ENCODE data around the gene ATG16L1. TPM values are rescaled to one million over a fixed set of nuclear protein-coding genes. Genes with fewer than 3 reads are reported as not detected.

The ATG16L1 gene
- total RNA-seq, 1 donor from 2014 or later, result 54.1 TPM

DNA sequence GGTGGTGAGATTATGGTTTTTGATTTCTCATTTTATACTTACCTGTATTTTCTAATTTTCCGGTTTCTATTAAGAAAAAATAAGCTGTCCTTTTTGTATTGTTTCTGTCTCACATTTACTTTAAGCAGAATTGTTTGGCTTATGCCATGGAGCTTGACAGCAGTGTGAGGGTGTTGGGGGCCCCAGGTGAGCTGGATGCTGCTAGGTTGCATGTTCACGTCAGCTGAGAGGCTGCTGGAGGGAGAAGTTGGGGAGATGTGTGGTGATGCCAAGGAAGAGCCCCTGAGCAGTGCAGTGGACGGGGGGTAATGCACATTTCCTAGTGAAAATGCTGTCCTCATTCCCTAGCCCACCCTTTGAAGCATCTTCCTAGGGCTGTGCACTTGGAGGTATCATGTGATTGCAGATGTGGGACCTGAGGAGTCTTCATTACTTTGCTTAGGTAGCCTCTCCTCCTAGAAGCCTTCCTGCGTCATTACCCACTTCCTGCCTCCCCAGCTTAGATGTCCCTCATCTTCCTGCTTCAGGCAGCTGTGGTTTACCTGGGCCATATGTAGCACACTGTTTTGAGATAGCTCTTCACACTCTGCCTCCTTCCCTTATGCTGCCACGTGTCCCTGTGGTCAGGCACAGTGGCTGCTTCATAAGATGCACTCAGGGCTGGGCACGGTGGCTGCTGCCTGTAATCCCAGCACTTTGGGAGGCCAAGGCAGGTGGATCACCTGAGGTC lies 16.2 kb downstream of the ATG16L1 start:
- peaks cover 6% of the 10 kb centered on the region for H3K36me3 ChIP-seq (ENCODE audit: control insufficient read depth, insufficient read depth, low read length)
- no peak overlapping the region for H3K4me3 ChIP-seq (ENCODE audit: low read depth, low read length)
- H3K27me3 ChIP-seq (ENCODE audit: control insufficient read depth, insufficient read depth, low read length), result no peaks in the 10 kb centered on the region
- TF ChIP-seq, protein P1, sequence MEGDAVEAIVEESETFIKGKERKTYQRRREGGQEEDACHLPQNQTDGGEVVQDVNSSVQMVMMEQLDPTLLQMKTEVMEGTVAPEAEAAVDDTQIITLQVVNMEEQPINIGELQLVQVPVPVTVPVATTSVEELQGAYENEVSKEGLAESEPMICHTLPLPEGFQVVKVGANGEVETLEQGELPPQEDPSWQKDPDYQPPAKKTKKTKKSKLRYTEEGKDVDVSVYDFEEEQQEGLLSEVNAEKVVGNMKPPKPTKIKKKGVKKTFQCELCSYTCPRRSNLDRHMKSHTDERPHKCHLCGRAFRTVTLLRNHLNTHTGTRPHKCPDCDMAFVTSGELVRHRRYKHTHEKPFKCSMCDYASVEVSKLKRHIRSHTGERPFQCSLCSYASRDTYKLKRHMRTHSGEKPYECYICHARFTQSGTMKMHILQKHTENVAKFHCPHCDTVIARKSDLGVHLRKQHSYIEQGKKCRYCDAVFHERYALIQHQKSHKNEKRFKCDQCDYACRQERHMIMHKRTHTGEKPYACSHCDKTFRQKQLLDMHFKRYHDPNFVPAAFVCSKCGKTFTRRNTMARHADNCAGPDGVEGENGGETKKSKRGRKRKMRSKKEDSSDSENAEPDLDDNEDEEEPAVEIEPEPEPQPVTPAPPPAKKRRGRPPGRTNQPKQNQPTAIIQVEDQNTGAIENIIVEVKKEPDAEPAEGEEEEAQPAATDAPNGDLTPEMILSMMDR (IDR thresholded peaks at IDR 0.05; ENCODE audit: insufficient read depth, low read length, poor library complexity, severe bottlenecking), result no peak
- no peak for DNase-seq (ENCODE audit: low read depth)

DNA sequence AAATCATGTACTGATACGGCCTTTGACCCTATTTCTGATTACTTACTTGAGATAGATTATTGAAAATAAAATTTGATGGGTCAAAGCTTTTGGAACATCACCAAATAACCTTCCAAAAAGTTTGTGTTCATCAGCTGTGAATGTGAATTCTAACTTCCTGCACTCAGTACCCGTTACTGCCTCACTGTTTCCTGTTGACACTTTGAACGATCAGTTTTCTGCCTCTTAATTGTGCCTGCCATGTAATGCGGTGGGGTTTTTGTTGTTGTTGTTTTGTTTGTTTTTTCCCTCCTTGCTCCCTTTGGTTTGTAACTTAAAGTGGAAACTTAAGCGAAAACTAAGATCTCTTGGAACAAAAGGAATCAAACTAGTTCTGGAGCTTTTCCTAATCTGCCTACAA lies 18.9 kb downstream of the ATG16L1 start:
- TF ChIP-seq, protein P1 (IDR thresholded peaks at IDR 0.05; ENCODE audit: insufficient read depth, low read length, poor library complexity, severe bottlenecking), result no peak
- H3K27me3 ChIP-seq (ENCODE audit: control insufficient read depth, insufficient read depth, low read length), result no peaks in the 10 kb centered on the region
- DNase-seq (ENCODE audit: low read depth), result no peak
- peaks cover 3% of the 10 kb centered on the region for H3K36me3 ChIP-seq (ENCODE audit: control insufficient read depth, insufficient read depth, low read length)
- H3K4me3 ChIP-seq (ENCODE audit: low read depth, low read length), result no peak overlapping the region

DNA sequence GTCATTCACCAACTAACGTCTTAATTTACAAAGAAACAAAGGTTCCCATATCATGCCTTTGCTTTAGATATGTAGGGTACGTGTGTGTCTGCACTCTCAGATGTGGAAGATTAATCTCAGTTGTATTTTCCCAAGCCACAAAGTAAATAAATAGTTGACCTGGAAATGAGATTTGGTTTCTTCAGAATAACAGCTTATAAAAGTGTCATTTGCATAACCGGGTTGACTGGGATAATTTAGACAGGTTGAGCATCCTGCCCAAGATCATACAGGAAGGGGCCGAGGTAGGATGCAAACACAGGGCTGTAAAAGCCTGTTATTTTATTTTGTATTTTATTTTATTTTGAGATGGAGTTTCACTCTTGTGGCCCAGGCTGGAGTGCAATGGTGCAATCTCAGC lies 19.5 kb downstream of the ATG16L1 start:
- H3K36me3 ChIP-seq (ENCODE audit: control insufficient read depth, insufficient read depth, low read length), result peaks cover 3% of the 10 kb centered on the region
- H3K4me3 ChIP-seq (ENCODE audit: low read depth, low read length), result no peak overlapping the region

DNA sequence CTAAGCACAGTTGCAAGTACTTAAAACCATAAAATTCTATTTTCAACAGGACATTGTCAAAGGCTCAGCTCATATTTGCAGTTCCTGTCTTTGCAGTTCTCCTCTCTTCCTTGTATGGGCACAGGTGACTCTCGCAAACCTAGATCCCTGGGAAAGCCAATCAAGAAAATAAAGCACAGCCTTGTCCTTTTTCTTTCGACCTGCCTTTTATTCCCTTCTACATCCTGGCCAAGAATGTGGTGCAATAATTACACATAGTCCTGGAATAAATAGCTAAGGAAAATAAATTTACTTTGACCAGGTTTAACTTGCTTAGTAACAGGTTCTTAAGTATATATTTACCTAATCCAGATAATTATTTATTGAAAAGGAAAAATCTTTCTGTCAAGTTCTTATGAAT lies 20.2 kb downstream of the ATG16L1 start:
- Histone ChIP-seq H3K27me3 (ENCODE audit: control insufficient read depth, insufficient read depth, low read length) (no peaks in the 10 kb centered on the region), H3K4me3 (ENCODE audit: low read depth, low read length) (no peak overlapping the region), H3K36me3 (ENCODE audit: control insufficient read depth, insufficient read depth, low read length) (peaks cover 3% of the 10 kb centered on the region)
- TF ChIP-seq, protein P1 (IDR thresholded peaks at IDR 0.05; ENCODE audit: insufficient read depth, low read length, poor library complexity, severe bottlenecking), result no peak
- DNase-seq (ENCODE audit: low read depth), result no peak

More for the DNA sequence above, 19.5 kb downstream of the ATG16L1 start:
- no peak for DNase-seq (ENCODE audit: low read depth)
- no peaks in the 10 kb centered on the region for H3K27me3 ChIP-seq (ENCODE audit: control insufficient read depth, insufficient read depth, low read length)
- TF ChIP-seq, protein P1 (IDR thresholded peaks at IDR 0.05; ENCODE audit: insufficient read depth, low read length, poor library complexity, severe bottlenecking), result no peak

DNA sequence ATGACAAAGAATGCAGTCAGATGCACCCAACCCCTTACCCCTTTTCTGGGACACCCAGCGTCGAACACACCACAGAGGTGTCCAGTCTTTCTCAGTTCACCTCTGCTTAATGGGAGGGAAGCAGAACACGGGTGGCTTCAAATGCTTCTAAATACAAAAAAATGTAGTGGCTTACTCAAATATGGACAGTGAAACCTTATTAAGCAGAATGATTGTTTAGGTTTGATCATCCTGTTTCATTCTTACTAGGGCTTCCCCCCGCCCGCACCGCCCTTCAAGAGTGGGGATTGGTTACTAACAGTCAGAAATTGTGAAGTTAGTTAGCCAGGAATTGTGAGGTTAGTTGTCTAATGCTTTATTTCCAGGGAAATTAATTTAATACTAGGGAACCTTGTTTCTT lies 21.6 kb downstream of the ATG16L1 start:
- no peak overlapping the region for H3K4me3 ChIP-seq (ENCODE audit: low read depth, low read length)
- DNase-seq (ENCODE audit: low read depth), result no peak
- peaks cover 2% of the 10 kb centered on the region for H3K36me3 ChIP-seq (ENCODE audit: control insufficient read depth, insufficient read depth, low read length)
- TF ChIP-seq, protein P1 (IDR thresholded peaks at IDR 0.05; ENCODE audit: insufficient read depth, low read length, poor library complexity, severe bottlenecking), result no peak
- H3K27me3 ChIP-seq (ENCODE audit: control insufficient read depth, insufficient read depth, low read length), result no peaks in the 10 kb centered on the region

DNA sequence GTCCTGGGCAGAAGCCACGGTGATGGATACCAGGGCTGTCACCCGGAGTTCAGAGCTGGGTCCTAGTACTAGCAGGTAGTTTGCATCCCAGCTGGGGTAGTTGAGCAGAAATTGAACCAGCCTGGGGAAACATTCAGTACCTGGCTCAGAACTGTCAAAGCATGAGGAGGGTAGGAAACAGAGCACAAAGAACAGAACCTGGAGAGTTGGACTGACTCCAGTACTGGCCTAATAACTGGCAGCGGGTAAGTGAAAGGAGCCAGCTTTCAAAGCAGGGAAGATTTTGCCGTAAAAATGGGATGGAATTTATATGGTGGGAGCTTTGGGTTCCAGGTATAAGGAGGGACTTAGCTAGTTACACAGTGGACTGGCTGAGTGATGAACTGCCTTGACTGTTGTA lies 23.8 kb downstream of the ATG16L1 start:
- TF ChIP-seq, protein P1 (IDR thresholded peaks at IDR 0.05; ENCODE audit: insufficient read depth, low read length, poor library complexity, severe bottlenecking), result no peak
- DNase-seq (ENCODE audit: low read depth), result no peak
- H3K4me3 ChIP-seq (ENCODE audit: low read depth, low read length), result no peak overlapping the region
- H3K27me3 ChIP-seq (ENCODE audit: control insufficient read depth, insufficient read depth, low read length), result no peaks in the 10 kb centered on the region
- H3K36me3 ChIP-seq (ENCODE audit: control insufficient read depth, insufficient read depth, low read length), result peaks cover 2% of the 10 kb centered on the region
